Astrocyte (in vitro differentiated cells and primary cell): ENCODE data around the gene PDE4DIP.
"Not testable (repeated sequence)": the region's sequence is repeated elsewhere in the genome, so short reads cannot be mapped to it uniquely, and the experiment has no call there.

Experiments used
- EZH2 ChIP-seq: IDR thresholded peaks from 2 replicates; pipeline ENCODE4 v1.6.1; 2012; ENCODE audit warnings: mild to moderate bottlenecking, low read length, inconsistent platforms; ENCODE audit not compliant: insufficient read depth
- TF ChIP-seq, protein P1 (sequence below): IDR thresholded peaks from 2 replicates; pipeline ENCODE4 v1.5.1; 2011; ENCODE audit warnings: low read depth, mild to moderate bottlenecking, inconsistent platforms, low read length, moderate library complexity; ENCODE audit not compliant: insufficient read depth

DNA sequence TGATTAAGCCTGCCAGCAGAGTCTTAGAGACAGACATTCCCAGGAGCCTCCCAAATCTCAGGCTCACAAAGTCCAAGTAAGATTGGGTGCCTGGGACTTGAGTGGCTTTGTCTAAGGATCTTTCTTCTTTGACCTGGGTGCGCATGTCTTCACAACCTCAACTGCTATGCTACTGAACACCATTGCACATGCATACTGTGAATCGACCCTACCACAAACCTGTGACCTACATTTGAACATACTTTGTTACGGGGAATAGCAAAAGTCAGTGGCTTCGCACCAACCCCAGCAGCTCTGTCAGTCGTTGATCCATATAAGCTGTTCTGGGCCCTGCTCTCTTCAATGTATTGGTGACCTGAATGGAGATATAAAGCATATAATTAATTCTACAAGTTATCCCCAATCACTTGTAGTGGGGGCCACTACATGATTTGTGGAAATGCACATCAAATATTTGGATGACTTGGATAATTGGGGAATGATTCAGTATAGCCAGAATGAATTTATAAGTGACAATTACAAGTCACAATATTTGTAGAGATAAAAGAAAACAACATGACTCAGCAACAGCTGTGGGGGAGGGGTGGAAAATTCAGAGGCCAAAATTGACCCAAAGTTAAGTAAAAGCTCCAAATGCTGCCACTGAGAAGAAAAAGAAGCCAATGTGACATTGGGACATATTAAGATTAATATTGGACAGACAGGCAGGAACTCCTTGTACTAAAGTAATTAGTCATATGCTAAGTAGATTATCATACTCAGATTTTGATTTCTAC is 152.4 kb downstream of the PDE4DIP start:
- TF ChIP-seq, protein P1, sequence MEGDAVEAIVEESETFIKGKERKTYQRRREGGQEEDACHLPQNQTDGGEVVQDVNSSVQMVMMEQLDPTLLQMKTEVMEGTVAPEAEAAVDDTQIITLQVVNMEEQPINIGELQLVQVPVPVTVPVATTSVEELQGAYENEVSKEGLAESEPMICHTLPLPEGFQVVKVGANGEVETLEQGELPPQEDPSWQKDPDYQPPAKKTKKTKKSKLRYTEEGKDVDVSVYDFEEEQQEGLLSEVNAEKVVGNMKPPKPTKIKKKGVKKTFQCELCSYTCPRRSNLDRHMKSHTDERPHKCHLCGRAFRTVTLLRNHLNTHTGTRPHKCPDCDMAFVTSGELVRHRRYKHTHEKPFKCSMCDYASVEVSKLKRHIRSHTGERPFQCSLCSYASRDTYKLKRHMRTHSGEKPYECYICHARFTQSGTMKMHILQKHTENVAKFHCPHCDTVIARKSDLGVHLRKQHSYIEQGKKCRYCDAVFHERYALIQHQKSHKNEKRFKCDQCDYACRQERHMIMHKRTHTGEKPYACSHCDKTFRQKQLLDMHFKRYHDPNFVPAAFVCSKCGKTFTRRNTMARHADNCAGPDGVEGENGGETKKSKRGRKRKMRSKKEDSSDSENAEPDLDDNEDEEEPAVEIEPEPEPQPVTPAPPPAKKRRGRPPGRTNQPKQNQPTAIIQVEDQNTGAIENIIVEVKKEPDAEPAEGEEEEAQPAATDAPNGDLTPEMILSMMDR, result not testable (repeated sequence)
- TF ChIP-seq EZH2, result not testable (repeated sequence)
